ENCODE data around the gene TRPM3.

The TRPM3 gene

GRCh38 chr9:70571258-70571657 is 550.2 kb downstream of the TRPM3 start:
- Histone ChIP-seq H3K9ac (ENCODE audit: low read length) (no peak overlapping the region), H3K9me3 (ENCODE audit: control insufficient read depth, low read depth, low read length) (no peaks in the 10 kb centered on the region), H3K4me1 (ENCODE audit: control insufficient read depth, low read depth, low read length) (peaks cover 11% of the 10 kb centered on the region), H3K36me3 (ENCODE audit: control insufficient read depth, low read depth, low read length) (no peaks in the 10 kb centered on the region), H3K27me3 (ENCODE audit: control insufficient read depth, insufficient read depth, low read length) (no peaks in the 10 kb centered on the region), H3K4me3 (ENCODE audit: low read length) (no peak overlapping the region), H3K27ac (ENCODE audit: low read length) (no peak overlapping the region)

GRCh38 chr9:70569791-70570190 is 551.6 kb downstream of the TRPM3 start:
- Histone ChIP-seq H3K9ac (ENCODE audit: low read length) (no peak overlapping the region), H3K36me3 (ENCODE audit: control insufficient read depth, low read depth, low read length) (no peaks in the 10 kb centered on the region), H3K4me1 (ENCODE audit: control insufficient read depth, low read depth, low read length) (peaks cover 11% of the 10 kb centered on the region), H3K27me3 (ENCODE audit: control insufficient read depth, insufficient read depth, low read length) (no peaks in the 10 kb centered on the region), H3K4me3 (ENCODE audit: low read length) (no peak overlapping the region), H3K9me3 (ENCODE audit: control insufficient read depth, low read depth, low read length) (no peaks in the 10 kb centered on the region), H3K27ac (ENCODE audit: low read length) (no peak overlapping the region)

GRCh38 chr9:70569070-70569772 is 552.2 kb downstream of the TRPM3 start:
- Histone ChIP-seq H3K27ac (ENCODE audit: low read length) (no peak overlapping the region), H3K36me3 (ENCODE audit: control insufficient read depth, low read depth, low read length) (no peaks in the 10 kb centered on the region), H3K4me3 (ENCODE audit: low read length) (no peak overlapping the region), H3K9ac (ENCODE audit: low read length) (no peak overlapping the region), H3K9me3 (ENCODE audit: control insufficient read depth, low read depth, low read length) (no peaks in the 10 kb centered on the region), H3K27me3 (ENCODE audit: control insufficient read depth, insufficient read depth, low read length) (no peaks in the 10 kb centered on the region), H3K4me1 (ENCODE audit: control insufficient read depth, low read depth, low read length) (peaks cover 11% of the 10 kb centered on the region)

- no peaks in the 10 kb centered on the region for H3K36me3 ChIP-seq (ENCODE audit: control insufficient read depth, low read depth, low read length)
- no peak overlapping the region for H3K4me3 ChIP-seq (ENCODE audit: low read length)
- no peak overlapping the region for H3K9ac ChIP-seq (ENCODE audit: low read length)
- H3K4me1 ChIP-seq (ENCODE audit: control insufficient read depth, low read depth, low read length): peaks cover 11% of the 10 kb centered on the region
- H3K9me3 ChIP-seq (ENCODE audit: control insufficient read depth, low read depth, low read length): no peaks in the 10 kb centered on the region
- no peak overlapping the region for H3K27ac ChIP-seq (ENCODE audit: low read length)
- H3K27me3 ChIP-seq (ENCODE audit: control insufficient read depth, insufficient read depth, low read length): no peaks in the 10 kb centered on the region
Measured at GRCh38 chr9:70567511-70567910, 553.9 kb downstream of the TRPM3 start.

- Histone ChIP-seq H3K27me3 (ENCODE audit: control insufficient read depth, insufficient read depth, low read length) (no peaks in the 10 kb centered on the region), H3K4me3 (ENCODE audit: low read length) (no peak overlapping the region), H3K9me3 (ENCODE audit: control insufficient read depth, low read depth, low read length) (no peaks in the 10 kb centered on the region), H3K27ac (ENCODE audit: low read length) (no peak overlapping the region), H3K4me1 (ENCODE audit: control insufficient read depth, low read depth, low read length) (peaks cover 11% of the 10 kb centered on the region), H3K36me3 (ENCODE audit: control insufficient read depth, low read depth, low read length) (no peaks in the 10 kb centered on the region), H3K9ac (ENCODE audit: low read length) (no peak overlapping the region)
Measured at GRCh38 chr9:70566751-70567150, 554.7 kb downstream of the TRPM3 start.

DNA sequence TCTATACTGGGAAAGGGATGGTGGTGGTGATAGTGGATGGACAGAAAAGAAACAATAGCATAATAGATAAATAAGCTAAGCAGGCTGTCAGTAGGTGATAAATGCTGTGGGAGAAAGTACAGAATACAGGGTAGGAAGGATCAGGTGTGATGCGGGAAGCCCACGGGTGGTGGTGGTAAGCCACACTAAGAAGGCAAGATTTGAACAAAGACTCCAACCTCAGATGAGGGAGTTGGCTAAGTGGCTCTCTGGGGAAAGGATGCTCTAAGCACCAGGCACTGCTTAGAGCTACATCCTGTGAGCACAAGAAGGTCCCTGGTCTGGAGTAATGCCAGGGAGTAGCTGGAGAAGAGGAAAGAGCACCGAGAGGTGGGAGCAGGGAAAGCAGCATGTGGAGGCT is 555.4 kb downstream of the TRPM3 start:
- Histone ChIP-seq H3K36me3 (ENCODE audit: control insufficient read depth, low read depth, low read length) (no peaks in the 10 kb centered on the region), H3K27me3 (ENCODE audit: control insufficient read depth, insufficient read depth, low read length) (no peaks in the 10 kb centered on the region), H3K4me3 (ENCODE audit: low read length) (no peak overlapping the region), H3K9ac (ENCODE audit: low read length) (no peak overlapping the region), H3K9me3 (ENCODE audit: control insufficient read depth, low read depth, low read length) (no peaks in the 10 kb centered on the region), H3K27ac (ENCODE audit: low read length) (no peak overlapping the region), H3K4me1 (ENCODE audit: control insufficient read depth, low read depth, low read length) (peaks cover 11% of the 10 kb centered on the region)

- Histone ChIP-seq H3K4me3 (ENCODE audit: low read length) (no peak overlapping the region), H3K4me1 (ENCODE audit: control insufficient read depth, low read depth, low read length) (peaks cover 11% of the 10 kb centered on the region), H3K27ac (ENCODE audit: low read length) (no peak overlapping the region), H3K9me3 (ENCODE audit: control insufficient read depth, low read depth, low read length) (no peaks in the 10 kb centered on the region), H3K36me3 (ENCODE audit: control insufficient read depth, low read depth, low read length) (no peaks in the 10 kb centered on the region), H3K9ac (ENCODE audit: low read length) (no peak overlapping the region), H3K27me3 (ENCODE audit: control insufficient read depth, insufficient read depth, low read length) (no peaks in the 10 kb centered on the region)
Measured at GRCh38 chr9:70564468-70565335, 556.7 kb downstream of the TRPM3 start.

DNA sequence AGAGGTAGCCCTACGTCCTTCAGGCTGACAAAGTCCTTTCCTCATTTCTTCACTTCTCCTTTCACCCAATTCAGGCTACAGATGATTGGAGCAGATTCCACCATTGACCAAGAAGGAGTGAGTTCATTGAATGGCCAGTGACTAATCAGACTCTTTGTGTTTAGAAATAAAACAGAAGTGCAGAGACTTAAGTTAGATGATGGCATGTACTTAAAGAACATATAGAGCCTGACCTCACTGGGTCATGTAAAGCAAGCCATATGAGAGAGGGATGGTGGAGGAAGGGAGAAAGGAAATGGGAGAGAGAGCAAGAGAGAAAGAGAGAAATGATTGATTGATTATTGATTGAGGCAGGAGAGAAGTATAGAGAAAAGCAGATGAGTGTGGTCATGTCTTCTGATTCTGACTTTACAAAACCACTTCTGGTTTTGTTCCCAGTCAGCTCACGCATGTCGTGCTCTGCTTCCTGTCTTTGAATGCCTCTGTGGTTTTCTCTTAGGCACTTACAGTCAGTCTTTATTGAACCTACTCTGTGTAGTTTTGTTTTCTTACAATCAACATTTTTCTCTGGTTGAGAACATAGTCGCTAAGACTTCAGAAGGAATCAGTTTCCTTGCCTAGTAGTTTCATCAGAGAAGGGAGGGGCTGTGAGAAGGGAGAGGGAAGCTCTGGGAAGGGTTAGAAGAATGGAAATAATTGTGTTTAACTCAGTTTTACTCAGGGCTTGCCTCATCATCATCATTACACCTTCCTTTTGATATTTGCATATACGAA is 557.8 kb downstream of the TRPM3 start:
- Histone ChIP-seq H3K9ac (ENCODE audit: low read length) (no peak overlapping the region), H3K36me3 (ENCODE audit: control insufficient read depth, low read depth, low read length) (no peaks in the 10 kb centered on the region), H3K4me3 (ENCODE audit: low read length) (no peak overlapping the region), H3K27me3 (ENCODE audit: control insufficient read depth, insufficient read depth, low read length) (no peaks in the 10 kb centered on the region), H3K27ac (ENCODE audit: low read length) (no peak overlapping the region), H3K4me1 (ENCODE audit: control insufficient read depth, low read depth, low read length) (peaks cover 11% of the 10 kb centered on the region), H3K9me3 (ENCODE audit: control insufficient read depth, low read depth, low read length) (no peaks in the 10 kb centered on the region)

DNA sequence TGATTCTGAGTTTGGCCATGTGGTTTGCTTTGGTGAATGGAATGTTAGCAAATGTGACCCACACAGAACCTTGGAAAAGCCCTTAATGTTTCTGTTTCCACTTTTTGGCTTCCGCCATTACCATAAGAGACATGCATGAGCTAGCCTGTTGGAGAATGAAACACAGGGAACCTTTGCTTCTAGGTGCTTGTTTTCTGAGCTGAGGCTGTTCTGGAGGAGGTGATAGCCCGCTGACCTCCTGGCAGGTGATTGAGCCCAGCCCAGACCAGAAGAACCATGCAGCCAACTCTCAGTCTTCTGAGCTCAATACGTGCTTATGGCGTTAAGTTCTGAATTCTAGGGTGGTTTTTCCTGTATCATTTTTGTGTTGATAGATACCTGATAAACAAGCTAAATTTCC is 558.4 kb downstream of the TRPM3 start:
- peaks cover 11% of the 10 kb centered on the region for H3K4me1 ChIP-seq (ENCODE audit: control insufficient read depth, low read depth, low read length)
- no peak overlapping the region for H3K4me3 ChIP-seq (ENCODE audit: low read length)
- no peaks in the 10 kb centered on the region for H3K9me3 ChIP-seq (ENCODE audit: control insufficient read depth, low read depth, low read length)
- H3K27ac ChIP-seq (ENCODE audit: low read length): no peak overlapping the region
- H3K27me3 ChIP-seq (ENCODE audit: control insufficient read depth, insufficient read depth, low read length): no peaks in the 10 kb centered on the region
- H3K36me3 ChIP-seq (ENCODE audit: control insufficient read depth, low read depth, low read length): no peaks in the 10 kb centered on the region
- no peak overlapping the region for H3K9ac ChIP-seq (ENCODE audit: low read length)

- H3K27me3 ChIP-seq (ENCODE audit: control insufficient read depth, insufficient read depth, low read length): no peaks in the 10 kb centered on the region
- H3K9me3 ChIP-seq (ENCODE audit: control insufficient read depth, low read depth, low read length): no peaks in the 10 kb centered on the region
- no peak overlapping the region for H3K9ac ChIP-seq (ENCODE audit: low read length)
- H3K27ac ChIP-seq (ENCODE audit: low read length): no peak overlapping the region
- H3K4me3 ChIP-seq (ENCODE audit: low read length): no peak overlapping the region
- H3K4me1 ChIP-seq (ENCODE audit: control insufficient read depth, low read depth, low read length): peaks cover 3% of the 10 kb centered on the region
- no peaks in the 10 kb centered on the region for H3K36me3 ChIP-seq (ENCODE audit: control insufficient read depth, low read depth, low read length)
Measured at GRCh38 chr9:70561786-70562395, 559.5 kb downstream of the TRPM3 start.

DNA sequence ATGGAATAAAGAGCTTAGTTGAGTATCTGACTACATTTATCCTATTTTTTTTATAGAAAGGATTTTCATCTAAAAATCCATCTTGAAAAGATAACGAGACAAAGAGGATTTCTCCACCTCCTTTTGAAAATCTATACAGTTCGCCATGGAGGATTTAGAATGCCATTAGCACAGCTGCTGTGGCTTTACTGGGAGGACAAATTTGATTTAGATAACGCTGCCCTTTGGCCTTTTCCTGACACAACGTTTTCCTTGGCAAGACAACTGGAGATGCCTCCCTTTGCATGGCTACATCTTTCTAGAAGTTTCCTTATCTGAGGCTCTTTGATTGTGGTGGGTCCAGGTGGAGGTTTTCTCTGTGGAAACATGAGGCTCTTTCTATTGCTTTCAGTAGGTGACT is 560.3 kb downstream of the TRPM3 start:
- Histone ChIP-seq H3K27me3 (ENCODE audit: control insufficient read depth, insufficient read depth, low read length) (no peaks in the 10 kb centered on the region), H3K4me1 (ENCODE audit: control insufficient read depth, low read depth, low read length) (no peaks in the 10 kb centered on the region), H3K36me3 (ENCODE audit: control insufficient read depth, low read depth, low read length) (no peaks in the 10 kb centered on the region), H3K27ac (ENCODE audit: low read length) (no peak overlapping the region), H3K9me3 (ENCODE audit: control insufficient read depth, low read depth, low read length) (no peaks in the 10 kb centered on the region), H3K9ac (ENCODE audit: low read length) (no peak overlapping the region), H3K4me3 (ENCODE audit: low read length) (no peak overlapping the region)
